Heart left ventricle (tissue), 13 donors: ENCODE data around the gene FETUB.

Experiments
- CTCF ChIP-seq, 12 donors: fragments of 200-600 bp; sonication (generic) in 4 of 12; IDR thresholded peaks; one replicate each; pipeline versions ENCODE4 v1.5.0 to v1.8.0; 2018 to 2022; ENCODE audit warnings: antibody characterized with exemption in 12 of 12, mild to moderate bottlenecking in 5 of 12
- POLR2A ChIP-seq, 2 donors: fragments of 450-650 bp; IDR thresholded peaks; one replicate each; pipeline ENCODE4 v1.6.1; 2017; ENCODE audit warnings: antibody characterized with exemption in 2 of 2, mild to moderate bottlenecking in 2 of 2, moderate library complexity in 2 of 2
- donor health status: ischemic (EF 13 %, LVEDD 7.1; RV severe dilation, severe dysfunction).
- donor health status: DM: no; HTN: yes; CAD: no.
- donor health status: DM: no; HTN: no; CAD: no.
- donor health status: ischemic (EF 25% LVEDD 6.9; RV normal size, moderate dysfunction).
- donor health status: ischemic (EF 25% LVEDD 5.7; RV mildly dilated, moderate dysfunction).
- donor health status: ischemic (EF 35%, LVEDD 5.7; RV mildly dilated, moderate dysfunction).
- donor health status: nonischemic (EF 11% LVEDD 7.7; RV severe dilation, severe dysfunction).
- donor health status: DM: yes; HTN: yes; CAD: no.
- donor health status: PGD.
- donor health status: ischemic (EF 29% LVEDD 5.4; RV normal size, mild dysfunction).
- donor health status: nonischemic (EF 23%, LVEDD 6.1; RV moderate dilation, normal function).

GRCh38 chr3:186619787-186620212, 20.4 kb upstream of the FETUB start:
- TF ChIP-seq POLR2A (IDR thresholded peaks at IDR 0.05) (no peak), CTCF (IDR thresholded peaks at IDR 0.05) (no peak)
